ENCODE results near the gene RAI1. TPM values are rescaled to one million over a fixed set of nuclear protein-coding genes. Genes with fewer than 3 reads are reported as not detected.

Gene RAI1, protein sequence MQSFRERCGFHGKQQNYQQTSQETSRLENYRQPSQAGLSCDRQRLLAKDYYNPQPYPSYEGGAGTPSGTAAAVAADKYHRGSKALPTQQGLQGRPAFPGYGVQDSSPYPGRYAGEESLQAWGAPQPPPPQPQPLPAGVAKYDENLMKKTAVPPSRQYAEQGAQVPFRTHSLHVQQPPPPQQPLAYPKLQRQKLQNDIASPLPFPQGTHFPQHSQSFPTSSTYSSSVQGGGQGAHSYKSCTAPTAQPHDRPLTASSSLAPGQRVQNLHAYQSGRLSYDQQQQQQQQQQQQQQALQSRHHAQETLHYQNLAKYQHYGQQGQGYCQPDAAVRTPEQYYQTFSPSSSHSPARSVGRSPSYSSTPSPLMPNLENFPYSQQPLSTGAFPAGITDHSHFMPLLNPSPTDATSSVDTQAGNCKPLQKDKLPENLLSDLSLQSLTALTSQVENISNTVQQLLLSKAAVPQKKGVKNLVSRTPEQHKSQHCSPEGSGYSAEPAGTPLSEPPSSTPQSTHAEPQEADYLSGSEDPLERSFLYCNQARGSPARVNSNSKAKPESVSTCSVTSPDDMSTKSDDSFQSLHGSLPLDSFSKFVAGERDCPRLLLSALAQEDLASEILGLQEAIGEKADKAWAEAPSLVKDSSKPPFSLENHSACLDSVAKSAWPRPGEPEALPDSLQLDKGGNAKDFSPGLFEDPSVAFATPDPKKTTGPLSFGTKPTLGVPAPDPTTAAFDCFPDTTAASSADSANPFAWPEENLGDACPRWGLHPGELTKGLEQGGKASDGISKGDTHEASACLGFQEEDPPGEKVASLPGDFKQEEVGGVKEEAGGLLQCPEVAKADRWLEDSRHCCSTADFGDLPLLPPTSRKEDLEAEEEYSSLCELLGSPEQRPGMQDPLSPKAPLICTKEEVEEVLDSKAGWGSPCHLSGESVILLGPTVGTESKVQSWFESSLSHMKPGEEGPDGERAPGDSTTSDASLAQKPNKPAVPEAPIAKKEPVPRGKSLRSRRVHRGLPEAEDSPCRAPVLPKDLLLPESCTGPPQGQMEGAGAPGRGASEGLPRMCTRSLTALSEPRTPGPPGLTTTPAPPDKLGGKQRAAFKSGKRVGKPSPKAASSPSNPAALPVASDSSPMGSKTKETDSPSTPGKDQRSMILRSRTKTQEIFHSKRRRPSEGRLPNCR (N-terminal part only)
- 33.1 to 41.5 TPM (median 39.4 TPM) in 5 replicates for total RNA-seq (2022; extraction: Qiagen RNA extraction)

DNA sequence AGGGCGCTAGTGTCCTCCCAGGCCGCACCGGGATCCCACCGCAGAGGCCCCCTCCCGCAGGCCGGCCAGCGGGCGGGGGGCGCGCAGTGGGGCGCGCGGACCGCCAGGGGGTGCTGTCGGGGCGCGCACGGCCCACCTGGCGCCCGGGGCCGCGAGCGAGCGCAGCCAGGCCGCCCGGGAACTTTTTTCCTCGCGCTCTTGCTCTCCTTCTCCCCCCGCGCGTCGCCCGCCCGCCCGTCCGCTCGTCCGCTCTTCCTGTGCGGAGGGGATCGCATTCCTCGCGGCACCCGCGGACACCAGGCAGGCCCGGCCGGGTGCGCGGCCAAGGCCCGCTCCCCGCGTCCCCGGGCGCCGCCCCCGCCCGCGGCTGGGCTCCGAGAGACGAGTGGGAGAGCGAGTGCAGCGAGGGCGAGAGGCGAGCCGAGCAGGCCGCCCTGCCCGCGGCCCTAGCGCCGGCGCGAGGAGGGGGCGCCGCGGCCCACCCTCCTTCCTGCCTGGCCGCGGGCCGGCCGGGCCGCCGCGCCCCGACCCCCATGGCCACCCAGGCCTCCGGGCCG, at the start of gene RAI1:
TSS of gene RAI1 (plus strand) at position 272 of the 557 bp plus-strand sequence. CDS start 111,491 bp downstream, outside the sequence.

DNA sequence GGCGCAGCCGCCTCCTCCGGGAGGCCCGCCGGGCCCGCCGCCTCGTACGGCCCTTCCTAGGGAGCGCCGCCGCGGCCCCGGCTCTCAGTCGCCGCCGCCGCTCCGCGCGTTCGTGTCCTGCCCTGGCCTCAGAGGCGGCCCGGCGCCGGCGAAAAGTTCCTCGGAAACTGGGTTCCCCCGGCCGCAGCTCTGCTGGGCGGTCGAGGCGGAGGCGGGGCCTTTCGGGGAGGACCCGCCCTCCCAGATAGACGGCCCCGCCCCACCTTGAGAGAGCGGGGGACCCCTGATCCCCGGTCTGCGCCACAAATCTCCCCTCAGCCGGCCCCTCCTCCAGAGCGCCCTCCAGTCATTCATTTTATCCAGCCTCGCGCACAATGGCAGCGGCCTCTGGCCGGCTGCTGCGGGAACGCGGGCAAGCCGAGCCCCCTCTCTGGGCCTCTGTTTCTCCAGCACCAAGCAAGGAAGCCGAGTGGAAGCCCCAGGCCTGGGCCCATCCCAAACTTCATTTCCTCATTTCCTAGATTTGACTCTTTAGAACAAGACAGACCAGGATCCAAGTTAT, 155.6 kb downstream of the RAI1 start, which contains the start of gene SREBF1:
TSS of gene SREBF1 (minus strand) at position 169 of the 562 bp plus-strand sequence. CDS start 169 bp downstream, outside the sequence.

Other genes starting within 250 kb of the RAI1 start
- 18.3 to 21.2 TPM (median 20.3 TPM) in 5 replicates for gene MED9, start 204.5 kb upstream of the RAI1 start, total RNA-seq (2022; extraction: Qiagen RNA extraction)
- gene RASD1, start 185.1 kb upstream of the RAI1 start, total RNA-seq (2022; extraction: Qiagen RNA extraction), result 1.4 to 1.7 TPM (median 1.5 TPM) in 5 replicates
- 57.7 to 72.6 TPM (median 64.9 TPM) in 5 replicates for gene PEMT, start 89.8 kb upstream of the RAI1 start, total RNA-seq (2022; extraction: Qiagen RNA extraction)
- gene SREBF1, start 155.5 kb downstream of the RAI1 start, total RNA-seq (2022; extraction: Qiagen RNA extraction), result 51.3 to 82.2 TPM (median 75.8 TPM) in 5 replicates